22Rv1 (cell line): ENCODE results near the gene GALNT18.

Source experiments
- CTCF ChIP-seq: fragments of 450-650 bp; IDR thresholded peaks from 2 replicates; pipeline ENCODE4 v1.5.1; 2017; ENCODE audit warnings: mild to moderate bottlenecking
- ZFX ChIP-seq: fragments of 450-650 bp; IDR thresholded peaks from 2 replicates; pipeline ENCODE4 v1.6.1; 2017; ENCODE audit warnings: antibody characterized with exemption, borderline replicate concordance

DNA sequence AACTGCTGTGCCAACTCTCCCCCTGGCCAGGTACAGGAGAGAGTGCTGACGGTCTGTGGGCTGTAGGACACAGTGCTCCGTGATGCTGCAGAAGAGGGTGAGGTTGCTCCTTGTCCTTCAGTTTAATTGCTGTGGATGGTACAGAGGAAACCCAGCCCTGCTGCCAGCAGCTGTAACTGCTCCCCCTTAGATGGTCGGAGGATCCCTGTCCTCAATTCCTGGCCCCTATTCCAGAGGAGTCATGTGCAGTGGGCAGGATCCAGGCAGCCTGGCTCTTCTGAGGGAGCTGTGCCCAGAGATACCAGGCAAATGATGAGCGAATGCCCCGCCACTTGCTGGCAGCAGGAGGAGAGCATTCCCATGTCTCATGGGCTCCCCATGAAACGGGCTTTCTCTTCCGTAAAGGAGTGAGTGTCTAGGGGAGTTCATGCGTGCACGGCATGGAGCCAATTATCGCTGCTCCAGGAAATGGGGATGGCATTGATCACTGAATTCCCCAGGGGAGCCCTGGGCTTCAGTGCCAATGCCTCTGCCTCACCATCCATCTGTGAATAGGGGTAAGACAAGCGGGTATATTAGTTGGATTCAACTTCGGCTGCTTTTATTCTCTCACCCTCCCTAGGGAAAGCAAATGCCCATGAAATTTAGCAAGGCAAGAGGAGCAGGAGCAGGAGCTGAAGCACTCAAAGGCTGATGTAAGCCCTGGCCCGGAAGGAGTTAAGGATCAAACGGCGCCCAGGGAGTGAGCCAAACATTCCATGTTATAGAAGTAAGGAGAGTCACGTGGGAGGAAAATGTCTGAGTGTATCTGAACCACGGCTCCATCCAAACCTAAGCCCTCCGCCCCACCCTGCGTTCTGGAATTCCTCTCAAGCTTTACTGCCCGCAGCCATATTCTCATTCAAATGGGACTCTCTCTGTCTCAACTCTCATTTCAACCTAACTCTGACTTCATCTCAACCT lies 217.8 kb downstream of the GALNT18 start:
- TF ChIP-seq CTCF: no peak
- no peak for TF ChIP-seq ZFX
